WERI-Rb-1 (cell line): ENCODE measurements around the gene BRF1.
A peak's percentile ranks its signal among the peaks of the same experiment; 100 is the strongest.

ENCODE experiments used
- DNase-seq: peaks from one replicate; pipeline ENCODE4 v3.0.0-alpha.2; 2020
- H3K27ac ChIP-seq: fragments of 250-450 bp; sonication (Bioruptor Pico); 2 replicates; pipeline ENCODE4 v1.5.1; 2020; ENCODE audit warnings: mild to moderate bottlenecking, moderate library complexity
- H3K27me3 ChIP-seq: fragments of 250-450 bp; sonication (Bioruptor Pico); 2 replicates; pipeline ENCODE4 v1.5.1; 2021; ENCODE audit warnings: mild to moderate bottlenecking, low read depth, moderate library complexity; ENCODE audit not compliant: insufficient read depth, severe bottlenecking
- H3K36me3 ChIP-seq: fragments of 250-450 bp; sonication (Bioruptor Pico); 2 replicates; pipeline ENCODE4 v1.5.1; 2020; ENCODE audit warnings: mild to moderate bottlenecking, moderate library complexity
- H3K4me3 ChIP-seq: 2 replicates; pipeline ENCODE4 v1.5.1; 2011; ENCODE audit warnings: low read depth, mild to moderate bottlenecking, control low read depth, low read length
- H3K9me3 ChIP-seq: fragments of 250-450 bp; sonication (Bioruptor Pico); 2 replicates; pipeline ENCODE4 v1.5.1; 2021; ENCODE audit warnings: mild to moderate bottlenecking, moderate library complexity; ENCODE audit not compliant: severe bottlenecking
- TF ChIP-seq, protein P1 (sequence below): IDR thresholded peaks from 2 replicates; pipeline ENCODE4 v1.5.1; 2011; ENCODE audit warnings: low read depth, mild to moderate bottlenecking, control low read depth, inconsistent platforms, low read length

The BRF1 gene

DNA sequence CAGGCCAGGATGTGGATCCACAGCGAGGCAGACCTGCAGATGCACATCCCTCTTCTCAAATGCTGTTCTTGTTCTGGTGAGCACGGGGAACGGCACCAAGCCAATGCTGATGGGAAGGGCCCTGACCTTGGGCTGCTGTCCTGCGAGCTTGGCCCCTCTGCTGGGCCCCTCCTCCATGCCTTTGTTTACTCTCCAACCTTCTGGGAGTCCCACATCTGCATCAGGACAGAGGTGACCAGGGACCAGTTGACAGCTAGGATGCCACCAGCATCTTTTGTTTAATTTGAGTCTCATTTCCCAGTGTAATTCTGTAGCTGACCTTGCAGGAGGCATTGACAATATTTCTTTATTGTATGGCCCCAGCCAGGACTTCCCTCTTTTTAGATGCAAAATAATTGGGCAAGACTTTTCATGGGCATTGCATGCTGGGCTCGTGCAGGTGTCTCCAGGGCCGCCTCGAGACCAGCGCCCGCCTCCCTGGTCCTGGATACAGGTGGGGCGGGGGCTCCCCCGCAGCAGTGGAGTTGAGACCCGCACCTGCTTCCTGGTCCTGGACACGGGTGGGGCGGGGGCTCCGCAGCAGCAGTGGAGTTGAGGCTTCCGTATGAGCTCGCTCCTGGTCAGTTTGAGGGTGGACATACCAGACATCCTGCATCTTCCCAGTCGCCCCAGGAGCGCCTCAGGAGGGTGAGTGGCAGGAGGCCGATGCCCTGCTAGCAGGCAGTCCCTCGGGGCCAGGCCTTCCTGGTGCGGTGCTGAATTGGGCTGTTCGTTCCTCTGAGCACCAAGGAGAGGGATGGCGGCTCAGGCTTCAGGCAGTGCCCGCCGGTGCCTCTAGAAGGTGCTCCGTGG is 25.1 kb upstream of the BRF1 start:
- H3K27me3 ChIP-seq = no peaks in the 10 kb centered on the region
- no peaks in the 10 kb centered on the region for H3K9me3 ChIP-seq
- no peak overlapping the region for H3K27ac ChIP-seq
- TF ChIP-seq, protein P1, sequence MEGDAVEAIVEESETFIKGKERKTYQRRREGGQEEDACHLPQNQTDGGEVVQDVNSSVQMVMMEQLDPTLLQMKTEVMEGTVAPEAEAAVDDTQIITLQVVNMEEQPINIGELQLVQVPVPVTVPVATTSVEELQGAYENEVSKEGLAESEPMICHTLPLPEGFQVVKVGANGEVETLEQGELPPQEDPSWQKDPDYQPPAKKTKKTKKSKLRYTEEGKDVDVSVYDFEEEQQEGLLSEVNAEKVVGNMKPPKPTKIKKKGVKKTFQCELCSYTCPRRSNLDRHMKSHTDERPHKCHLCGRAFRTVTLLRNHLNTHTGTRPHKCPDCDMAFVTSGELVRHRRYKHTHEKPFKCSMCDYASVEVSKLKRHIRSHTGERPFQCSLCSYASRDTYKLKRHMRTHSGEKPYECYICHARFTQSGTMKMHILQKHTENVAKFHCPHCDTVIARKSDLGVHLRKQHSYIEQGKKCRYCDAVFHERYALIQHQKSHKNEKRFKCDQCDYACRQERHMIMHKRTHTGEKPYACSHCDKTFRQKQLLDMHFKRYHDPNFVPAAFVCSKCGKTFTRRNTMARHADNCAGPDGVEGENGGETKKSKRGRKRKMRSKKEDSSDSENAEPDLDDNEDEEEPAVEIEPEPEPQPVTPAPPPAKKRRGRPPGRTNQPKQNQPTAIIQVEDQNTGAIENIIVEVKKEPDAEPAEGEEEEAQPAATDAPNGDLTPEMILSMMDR = no peak
- DNase-seq = no peak
- H3K4me3 ChIP-seq = no peak overlapping the region
- H3K36me3 ChIP-seq = no peaks in the 10 kb centered on the region

DNA sequence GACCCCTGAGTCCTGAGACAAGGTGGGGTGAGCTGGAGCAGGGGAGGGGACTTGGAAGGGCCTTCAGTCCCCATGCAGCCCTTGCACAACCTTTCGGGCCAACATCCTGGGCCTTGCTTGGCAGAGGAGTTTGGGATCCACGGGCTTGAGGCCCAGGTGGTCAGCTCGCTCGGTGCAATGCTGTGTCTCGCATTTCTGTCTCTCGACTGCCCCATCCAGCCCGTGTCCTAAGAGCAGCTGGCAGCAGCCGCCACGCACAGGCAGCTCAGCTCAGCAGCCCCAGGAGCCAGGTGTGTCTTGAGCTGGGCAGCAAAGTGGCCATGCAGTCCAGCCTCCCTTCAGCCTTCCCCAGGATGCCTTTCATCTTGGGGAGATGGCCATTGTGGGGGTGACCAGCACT is 24.5 kb upstream of the BRF1 start:
- H3K27ac ChIP-seq = no peak overlapping the region
- no peak overlapping the region for H3K4me3 ChIP-seq
- H3K27me3 ChIP-seq = no peaks in the 10 kb centered on the region
- TF ChIP-seq, protein P1 = no peak
- no peaks in the 10 kb centered on the region for H3K9me3 ChIP-seq
- DNase-seq = no peak
- no peaks in the 10 kb centered on the region; the same call in 1 of the 2 replicates for H3K36me3 ChIP-seq

GRCh38 chr14:105324871-105325270 is 24.1 kb upstream of the BRF1 start:
- TF ChIP-seq, protein P1 = no peak
- Histone ChIP-seq H3K27ac (peak overlapping the region; percentile 38; the same call in 1 of the 2 replicates), H3K4me3 (no peak overlapping the region), H3K27me3 (no peaks in the 10 kb centered on the region), H3K9me3 (no peaks in the 10 kb centered on the region), H3K36me3 (no peaks in the 10 kb centered on the region; the same call in 1 of the 2 replicates)
- no peak for DNase-seq

DNA sequence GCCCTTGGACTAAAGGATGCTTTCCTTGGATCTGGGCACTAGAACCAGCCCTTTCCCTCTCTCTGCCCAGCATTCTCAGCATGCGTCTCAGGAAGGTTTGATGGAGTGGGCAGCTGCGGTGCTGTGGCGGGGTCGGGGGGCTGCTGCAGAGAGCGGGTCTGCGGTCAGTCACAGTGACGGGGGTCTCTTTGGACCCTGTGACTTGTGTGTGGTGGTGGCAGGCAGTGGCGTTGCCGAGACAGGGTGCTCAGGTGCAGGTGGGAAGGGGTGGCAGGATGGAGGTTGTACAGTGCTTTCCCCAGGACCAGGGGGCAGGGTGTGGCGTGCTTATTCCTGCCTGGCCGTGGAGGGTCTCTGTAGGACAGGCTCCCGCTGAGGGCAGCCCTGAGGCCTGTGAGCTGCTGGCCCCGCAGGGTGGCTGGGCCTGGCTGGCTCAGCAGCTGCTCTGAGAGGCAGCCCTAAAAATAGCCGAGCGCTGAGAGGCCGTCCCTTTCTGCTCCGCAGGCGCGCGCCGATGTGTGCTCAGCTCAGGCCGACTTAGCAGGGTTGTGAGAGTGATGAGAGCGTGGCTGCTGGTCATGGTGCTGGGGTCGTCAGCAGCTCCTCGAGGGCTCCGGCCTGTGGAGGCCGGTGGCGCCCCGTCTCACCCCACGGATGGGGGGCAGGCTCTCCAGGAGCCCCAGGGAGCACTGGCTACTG is 23.4 kb upstream of the BRF1 start:
- TF ChIP-seq, protein P1 = no peak
- Histone ChIP-seq H3K4me3 (no peak overlapping the region), H3K9me3 (no peaks in the 10 kb centered on the region), H3K27me3 (no peaks in the 10 kb centered on the region), H3K36me3 (no peaks in the 10 kb centered on the region; the same call in 1 of the 2 replicates), H3K27ac (peak overlapping the region; percentile 38; the same call in 1 of the 2 replicates)
- DNase-seq = peak; percentile 68

DNA sequence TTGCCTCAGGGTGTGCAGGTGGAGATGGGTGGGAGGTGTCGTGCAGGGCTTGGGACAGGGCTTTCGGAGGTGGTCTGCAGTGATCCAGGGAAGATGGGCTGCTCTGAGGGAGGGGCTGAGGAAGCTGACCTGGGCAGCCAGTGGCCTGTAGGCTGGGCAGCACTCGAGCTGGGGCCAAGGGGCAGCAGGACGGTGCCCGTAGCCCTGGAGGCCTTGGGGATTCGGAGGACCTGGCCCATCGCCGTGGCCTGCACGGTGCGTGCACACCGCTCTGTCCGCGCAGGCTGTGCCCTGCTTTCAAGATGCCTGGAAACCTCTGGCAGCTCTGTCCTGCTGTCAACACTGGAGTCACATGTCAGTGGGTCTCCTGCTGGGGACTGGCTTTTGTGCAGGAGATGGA is 22.9 kb upstream of the BRF1 start:
- Histone ChIP-seq H3K27me3 (no peaks in the 10 kb centered on the region), H3K36me3 (no peaks in the 10 kb centered on the region; the same call in 1 of the 2 replicates), H3K9me3 (no peaks in the 10 kb centered on the region), H3K4me3 (no peak overlapping the region), H3K27ac (no peak overlapping the region)
- TF ChIP-seq, protein P1 = no peak
- DNase-seq = no peak
